Cortex of kidney (tissue), 1 donor: ENCODE measurements around the gene MYCN.
"Not testable (repeated sequence)": the region's sequence is repeated elsewhere in the genome, so short reads cannot be mapped to it uniquely, and the experiment has no call there.

Experiments
- DNase-seq: peaks from one replicate; lab custom pipeline; 2025; lab: John Stamatoyannopoulos, UW

MYCN gene

GRCh38 chr2:15957881-15958713, 17.7 kb downstream of the MYCN start:
- no peak for DNase-seq

GRCh38 chr2:15959331-15960153, 19.2 kb downstream of the MYCN start:
- no peak for DNase-seq

GRCh38 chr2:15960154-15960520, 19.8 kb downstream of the MYCN start:
- DNase-seq, result not testable (repeated sequence)

- not testable (repeated sequence) for DNase-seq
Observed at GRCh38 chr2:15963109-15963976, 23.0 kb downstream of the MYCN start.

- no peak for DNase-seq
Observed at GRCh38 chr2:15963977-15964670, 23.8 kb downstream of the MYCN start.

GRCh38 chr2:15964936-15965563, 24.7 kb downstream of the MYCN start:
- no peak for DNase-seq

- no peak for DNase-seq
Observed at GRCh38 chr2:15965564-15966019, 25.2 kb downstream of the MYCN start.

- DNase-seq, result no peak
Observed at GRCh38 chr2:15967415-15968279, 27.3 kb downstream of the MYCN start.

- DNase-seq, result no peak
Observed at GRCh38 chr2:15968280-15969178, 28.2 kb downstream of the MYCN start.

- DNase-seq, result no peak
Observed at GRCh38 chr2:15969214-15969613, 28.9 kb downstream of the MYCN start.

- DNase-seq, result no peak
Observed at GRCh38 chr2:15970701-15971100, 30.4 kb downstream of the MYCN start.

GRCh38 chr2:15971351-15971750, 31.0 kb downstream of the MYCN start:
- no peak for DNase-seq

- DNase-seq, result no peak
Observed at GRCh38 chr2:15971831-15972522, 31.6 kb downstream of the MYCN start.

GRCh38 chr2:15973481-15974401, 33.4 kb downstream of the MYCN start:
- no peak for DNase-seq

- DNase-seq, result no peak
Observed at GRCh38 chr2:15974565-15975260, 34.4 kb downstream of the MYCN start.

- no peak for DNase-seq
Observed at GRCh38 chr2:15975261-15975600, 34.9 kb downstream of the MYCN start.

- no peak for DNase-seq
Observed at GRCh38 chr2:15975676-15976075, 35.3 kb downstream of the MYCN start.
